Dermis blood vessel endothelial cell (primary cell): ENCODE measurements around the gene SGTA. TPM values are rescaled to one million over a fixed set of nuclear protein-coding genes. Genes with fewer than 3 reads are reported as not detected.

Experiments used
- DNase-seq: peaks from one replicate; pipeline ENCODE4 v3.0.0; 2010
- total RNA-seq: library from RNA; depleted of rRNA; stranded (reverse); fragments of >200 nt; gene quantifications from 2 replicates; pipeline ENCODE4 v1.2.3, GENCODE V29; 2014

The SGTA gene
- total RNA-seq, 1 donor from 2014 or later: 45.4 TPM

DNA sequence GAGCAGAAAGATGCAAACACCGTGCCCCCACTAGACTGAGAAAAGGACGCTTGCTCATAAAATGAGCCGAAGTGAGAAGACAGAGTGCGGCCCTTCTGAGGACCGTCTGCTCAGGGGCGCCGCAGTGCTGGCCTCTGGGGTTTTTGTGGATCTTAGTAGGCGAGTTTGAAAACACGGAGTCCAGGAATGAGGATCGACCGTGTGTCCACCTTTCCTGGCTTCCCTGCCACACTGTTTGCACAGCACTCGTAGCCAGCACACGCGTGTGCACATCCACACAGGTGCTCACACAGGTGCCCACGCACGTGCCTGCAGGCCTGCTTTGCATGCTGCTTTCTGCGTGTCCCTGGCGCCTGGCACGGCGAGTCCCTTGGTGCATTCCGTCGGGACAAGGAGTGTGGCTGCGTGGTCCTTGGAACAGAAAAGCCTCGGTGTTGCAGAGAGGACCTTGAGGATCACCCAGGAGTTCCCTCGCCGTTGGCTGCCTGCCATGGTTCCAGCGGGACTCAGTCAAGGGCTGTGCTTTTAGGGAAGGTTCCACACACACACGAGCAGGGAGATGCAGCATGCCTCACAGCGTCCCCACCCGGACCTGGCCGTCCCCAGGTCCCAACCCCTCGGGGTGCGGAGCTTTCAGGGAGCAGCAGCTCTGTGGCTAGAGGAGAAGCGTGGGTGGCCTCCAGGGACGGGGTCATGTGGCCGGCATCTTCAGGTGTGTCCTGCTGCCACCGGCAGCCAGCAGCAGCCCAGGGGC is 26.5 kb upstream of the SGTA start:
- no peak for DNase-seq

DNA sequence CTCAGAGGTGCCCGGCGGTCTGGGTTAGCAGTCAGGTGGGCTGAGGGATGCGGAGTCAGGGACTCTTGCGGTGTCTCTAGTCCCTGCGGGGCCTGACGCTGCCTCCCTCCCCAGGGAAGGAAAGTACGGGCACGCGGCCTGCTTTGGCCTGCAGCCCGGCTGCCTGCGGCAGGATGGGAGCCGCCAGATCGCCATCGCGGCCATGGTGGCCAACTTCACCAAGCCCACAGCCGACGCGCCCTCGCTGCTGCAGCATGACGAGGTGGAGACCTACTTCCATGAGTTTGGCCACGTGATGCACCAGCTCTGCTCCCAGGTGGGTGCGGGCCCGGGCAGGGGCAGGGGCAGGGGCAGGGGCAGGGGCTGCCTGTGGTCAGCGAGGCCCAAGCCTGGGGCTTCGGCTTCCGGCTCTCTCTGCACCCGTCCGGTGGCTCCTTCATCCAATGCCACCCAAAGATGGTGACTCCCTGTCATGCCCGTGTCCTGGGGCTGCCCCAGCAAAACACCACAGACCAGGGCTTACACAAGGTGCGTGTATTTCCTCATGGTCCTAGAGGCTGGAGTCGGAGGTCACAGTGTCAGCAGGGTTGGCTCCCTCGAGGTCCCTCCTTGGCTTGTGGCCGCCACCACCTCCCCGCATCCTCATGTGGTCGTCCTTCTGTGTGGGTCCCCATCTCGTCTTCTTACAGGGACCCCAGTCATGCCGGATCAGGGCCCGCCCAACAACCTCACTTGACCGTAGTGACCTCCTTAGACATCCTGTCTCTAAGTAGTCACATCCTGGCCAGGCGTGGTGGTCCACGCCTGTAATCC is 25.3 kb upstream of the SGTA start:
- no peak for DNase-seq

DNA sequence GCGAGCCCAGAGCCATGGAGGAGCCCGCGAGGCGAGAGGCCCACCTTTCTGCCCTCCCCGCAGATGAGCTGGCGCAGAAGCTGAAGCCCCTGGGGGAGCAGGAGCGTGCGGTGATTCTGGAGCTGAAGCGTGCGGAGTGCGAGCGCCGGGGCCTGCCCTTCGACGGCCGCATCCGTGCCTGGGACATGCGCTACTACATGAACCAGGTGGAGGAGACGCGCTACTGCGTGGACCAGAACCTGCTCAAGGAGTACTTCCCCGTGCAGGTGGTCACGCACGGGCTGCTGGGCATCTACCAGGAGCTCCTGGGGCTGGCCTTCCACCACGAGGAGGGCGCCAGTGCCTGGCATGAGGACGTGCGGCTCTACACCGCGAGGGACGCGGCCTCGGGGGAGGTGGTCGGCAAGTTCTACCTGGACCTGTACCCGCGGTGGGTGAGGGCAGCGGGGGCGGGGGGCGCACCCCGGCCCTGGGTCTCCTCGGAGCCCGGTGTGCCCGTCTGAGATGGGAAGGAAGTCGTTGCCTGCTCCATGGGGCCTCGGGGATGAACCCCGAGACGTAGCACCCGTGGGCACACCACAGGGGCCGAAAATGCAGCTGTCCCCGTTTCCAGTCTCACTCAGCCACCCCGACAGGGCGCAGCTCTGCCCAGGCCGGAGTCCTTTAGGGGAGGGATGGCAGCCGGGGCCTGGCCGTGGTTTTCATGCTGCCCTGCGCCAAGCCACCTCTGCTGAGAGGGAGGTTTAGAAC is 24.5 kb upstream of the SGTA start:
- DNase-seq: no peak

DNA sequence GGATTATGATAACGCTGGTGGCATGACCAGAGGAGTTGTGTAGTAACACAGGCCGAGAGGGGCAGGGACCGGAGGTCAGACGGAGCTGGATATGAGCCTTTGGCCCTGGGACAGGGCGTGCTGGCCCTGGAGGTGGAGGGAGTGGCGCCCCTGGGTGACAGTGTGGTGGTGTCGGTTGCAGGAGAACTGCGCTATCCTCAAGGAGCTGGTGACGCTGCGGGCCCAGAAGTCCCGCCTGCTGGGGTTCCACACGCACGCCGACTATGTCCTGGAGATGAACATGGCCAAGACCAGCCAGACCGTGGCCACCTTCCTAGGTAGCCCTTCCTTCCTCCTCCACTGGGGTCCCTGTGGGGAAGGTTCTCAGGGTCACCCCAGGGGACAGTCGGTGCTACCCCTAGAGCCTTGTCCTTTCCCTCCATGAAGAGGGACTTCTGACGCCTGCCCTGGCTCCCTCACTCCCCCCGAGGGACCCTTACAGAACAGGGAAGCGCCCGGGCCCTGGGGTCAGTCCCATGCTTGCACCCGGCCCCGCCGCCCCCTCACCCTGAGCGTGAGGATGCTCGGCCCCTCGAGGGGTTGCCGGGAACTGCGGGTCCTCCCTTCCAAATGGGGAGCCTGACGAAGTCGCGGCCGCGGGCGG is 23.8 kb upstream of the SGTA start:
- no peak for DNase-seq

DNA sequence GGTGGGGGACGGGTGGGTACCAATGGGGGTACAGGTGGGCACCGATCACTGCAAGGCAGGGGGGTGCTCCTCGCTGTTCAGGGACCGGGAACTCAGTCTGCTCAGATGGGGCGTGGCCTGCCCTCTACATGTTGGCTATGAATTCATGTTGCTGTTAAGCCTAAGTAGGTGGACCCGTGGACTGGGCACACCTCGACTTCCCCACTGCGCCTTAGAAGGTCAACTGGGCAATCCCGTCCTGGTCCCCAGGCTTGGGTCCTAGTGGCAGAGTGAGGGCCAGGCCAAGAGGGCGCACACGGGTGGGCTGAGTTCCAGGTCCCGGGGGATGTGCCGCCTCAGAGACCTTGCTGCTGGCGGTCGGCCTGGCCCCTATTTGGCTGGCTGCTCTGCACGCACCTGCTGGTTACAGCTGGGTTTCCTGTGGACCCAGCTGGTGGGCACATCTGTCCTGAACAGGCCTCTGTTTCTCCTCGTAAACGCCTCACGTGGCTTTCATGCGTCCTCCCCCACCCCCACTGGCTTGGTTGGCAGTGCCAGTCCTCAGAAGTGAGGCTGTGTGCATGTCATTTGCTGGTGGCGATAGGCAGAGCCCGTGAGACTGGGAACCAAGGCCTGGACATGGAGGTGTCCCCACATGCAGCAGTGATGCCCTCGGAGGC is 23.0 kb upstream of the SGTA start:
- DNase-seq: no peak

DNA sequence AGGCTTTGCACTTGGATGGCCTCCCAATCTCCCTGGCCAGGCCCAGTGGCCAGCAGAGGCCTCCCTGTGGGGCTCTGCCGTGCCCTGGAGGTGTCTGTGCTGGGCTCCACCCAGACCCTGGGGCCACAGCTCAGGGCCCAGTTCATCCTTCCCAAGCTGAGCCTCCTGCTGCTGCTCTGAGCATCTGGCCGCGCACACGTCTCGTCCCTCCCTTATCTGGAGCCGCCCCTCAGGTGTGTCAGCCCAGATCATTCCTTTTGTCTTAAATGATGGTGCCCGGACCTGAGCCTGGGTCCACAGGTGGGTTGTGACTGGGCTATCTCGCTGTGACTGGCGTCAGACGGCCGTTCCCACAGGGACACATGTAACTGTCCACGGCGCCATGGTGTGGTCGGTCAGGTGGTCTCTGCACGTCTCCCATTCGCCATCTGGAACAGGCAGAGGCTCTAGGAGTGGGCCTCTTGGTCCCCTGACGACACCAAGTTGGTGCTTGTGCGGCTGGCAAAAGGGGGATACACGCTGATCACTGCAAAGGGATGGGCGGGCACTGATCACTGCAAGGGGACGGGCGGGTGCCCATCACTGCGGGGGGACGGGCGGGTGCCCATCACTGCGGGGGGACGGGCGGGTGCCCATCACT is 22.3 kb upstream of the SGTA start:
- no peak for DNase-seq

DNA sequence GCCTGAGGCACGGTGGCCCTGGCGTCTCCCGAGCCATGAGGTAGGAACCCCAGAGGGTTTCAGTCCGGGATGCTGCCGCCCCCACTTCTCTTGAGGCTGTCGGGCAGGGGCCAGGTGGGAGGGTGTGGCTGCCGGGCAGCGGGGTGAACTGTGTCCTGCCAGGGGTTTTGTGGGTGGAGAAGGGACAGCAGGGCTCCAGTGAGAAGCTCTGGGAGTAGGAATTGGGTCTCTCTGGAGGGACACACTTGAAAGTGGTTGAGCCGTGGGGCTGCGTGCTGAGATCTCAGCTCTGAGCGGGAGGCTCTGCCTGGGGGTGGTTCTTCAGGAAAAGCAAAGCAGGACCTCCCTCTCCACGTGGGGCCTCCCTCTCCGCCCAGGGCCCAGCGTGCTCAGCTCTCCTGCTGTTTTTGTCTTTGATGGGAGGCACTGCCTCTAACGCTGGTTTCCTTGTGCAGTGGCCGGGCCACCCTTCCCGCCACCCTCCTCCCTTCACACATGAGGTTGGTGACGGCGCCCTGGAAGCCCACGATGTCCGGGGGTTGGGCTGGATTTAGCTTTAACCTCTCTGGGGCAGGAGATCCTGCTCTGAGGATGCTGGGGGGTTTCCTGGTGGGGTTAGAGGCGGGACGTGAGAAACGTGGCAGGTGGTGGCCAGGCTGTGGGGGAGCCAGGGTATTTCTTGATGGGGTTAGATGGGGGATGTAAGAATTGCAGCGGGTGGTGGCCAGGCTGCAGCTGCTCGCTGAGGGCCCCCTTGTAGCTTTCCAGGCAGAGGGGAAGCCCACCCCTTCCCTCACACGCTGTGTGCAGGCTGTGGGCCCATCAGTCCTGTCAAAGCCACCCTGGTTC is 21.3 kb upstream of the SGTA start:
- DNase-seq: no peak

DNA sequence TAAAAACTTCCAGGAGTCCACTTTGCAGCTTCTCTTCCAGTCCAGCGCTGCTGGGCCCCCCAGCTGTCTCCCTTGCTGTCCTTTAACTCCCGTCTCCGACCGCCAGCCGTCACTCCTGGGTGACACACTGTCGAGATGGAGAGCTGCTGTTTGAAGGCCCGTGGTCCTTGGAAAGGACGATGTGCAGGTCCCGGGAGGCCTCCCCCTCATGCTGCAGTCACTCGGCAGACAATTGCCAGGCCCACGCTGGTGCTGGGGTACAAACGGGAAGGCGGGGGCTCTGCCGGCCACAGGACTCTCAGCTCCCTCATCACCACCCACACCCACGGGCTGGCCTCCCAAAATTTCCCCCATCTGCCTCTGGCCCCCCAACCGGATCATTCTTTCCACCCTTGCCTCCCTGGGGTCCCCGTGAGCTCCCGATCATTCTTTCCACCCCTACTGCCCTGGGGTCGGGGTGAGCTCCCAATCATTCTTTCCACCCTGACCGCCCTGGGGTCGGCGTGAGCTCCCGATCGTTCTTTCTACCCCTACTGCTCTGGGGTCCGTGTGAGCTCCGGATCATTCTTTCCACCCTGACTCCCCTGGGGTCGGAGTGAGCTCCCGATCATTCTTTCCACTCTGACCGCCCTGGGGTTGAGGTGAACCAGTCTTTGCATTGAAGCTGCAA is 20.5 kb upstream of the SGTA start:
- no peak for DNase-seq

DNA sequence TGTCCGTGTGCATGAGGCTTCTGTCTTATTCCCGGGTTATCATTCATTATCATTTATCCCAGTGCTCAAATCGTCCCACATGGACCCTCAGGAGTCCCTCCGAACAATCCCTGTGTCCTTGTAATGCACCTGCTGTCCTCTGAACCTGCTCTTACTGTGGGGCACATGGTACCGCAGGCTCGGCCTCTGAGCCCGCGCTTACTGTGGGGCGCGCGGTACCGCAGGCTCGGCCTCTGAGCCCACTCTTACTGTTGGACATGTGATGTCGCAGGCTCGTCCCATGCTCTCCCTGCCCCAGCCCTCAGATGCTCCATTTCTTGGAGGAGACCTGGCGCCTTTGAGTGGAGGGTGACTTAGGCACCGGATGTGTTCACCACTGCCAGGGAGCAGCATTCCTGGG is 19.8 kb upstream of the SGTA start:
- DNase-seq: no peak

DNA sequence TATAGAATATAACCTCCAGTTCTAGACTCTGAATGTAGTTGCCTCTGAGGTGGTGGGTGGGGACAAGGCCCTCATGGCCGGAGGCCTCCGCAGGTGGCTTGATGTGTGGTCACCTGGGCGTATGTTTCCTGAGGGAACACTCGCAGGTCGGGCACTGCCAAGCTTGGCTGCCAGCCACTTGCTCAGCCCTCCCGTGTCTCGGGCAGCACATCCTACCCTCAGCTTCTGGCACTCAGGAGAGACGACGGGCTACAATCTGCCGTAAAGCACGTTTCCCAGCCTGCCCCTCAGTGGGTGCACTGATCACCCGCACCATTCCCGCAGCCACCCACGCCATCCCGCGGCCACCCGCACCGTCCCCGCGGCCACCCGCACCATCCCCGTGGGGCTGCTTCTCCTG is 17.4 kb upstream of the SGTA start:
- no peak for DNase-seq

DNA sequence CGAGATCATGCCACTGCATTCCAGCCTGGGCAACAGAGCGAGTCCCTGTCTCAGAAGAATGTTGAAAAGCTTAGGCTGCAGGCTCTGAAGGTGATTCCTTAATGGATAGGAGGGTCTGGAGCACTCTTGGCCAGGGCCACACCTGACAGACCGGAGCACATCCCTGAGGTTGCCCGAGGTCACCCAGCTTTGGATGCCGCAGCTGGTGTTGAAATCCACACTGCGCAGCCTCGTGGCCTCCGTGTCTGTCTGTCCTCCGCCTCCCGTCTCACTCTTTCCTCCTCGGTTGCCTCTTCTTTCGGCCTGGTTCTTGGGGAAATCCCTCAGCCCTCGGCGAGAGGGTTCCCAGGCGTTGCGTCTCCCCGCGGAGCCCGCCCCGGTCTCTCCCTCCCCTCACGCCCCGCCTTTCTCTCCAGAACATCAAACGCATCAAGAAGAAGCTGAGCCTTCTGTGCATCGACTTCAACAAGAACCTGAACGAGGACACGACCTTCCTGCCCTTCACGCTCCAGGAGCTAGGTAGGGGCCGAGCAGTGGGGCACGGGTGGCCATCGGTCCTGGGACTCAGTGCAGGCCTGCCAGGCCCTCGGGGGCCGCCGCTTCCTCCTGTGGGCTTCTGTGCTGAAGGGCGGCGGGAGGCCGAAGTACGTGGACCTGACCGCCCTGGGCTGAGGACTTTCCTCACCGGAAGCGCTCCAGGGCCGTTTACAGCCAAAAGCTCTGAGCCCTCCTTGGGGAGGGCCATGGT is 16.4 kb upstream of the SGTA start:
- DNase-seq: no peak

DNA sequence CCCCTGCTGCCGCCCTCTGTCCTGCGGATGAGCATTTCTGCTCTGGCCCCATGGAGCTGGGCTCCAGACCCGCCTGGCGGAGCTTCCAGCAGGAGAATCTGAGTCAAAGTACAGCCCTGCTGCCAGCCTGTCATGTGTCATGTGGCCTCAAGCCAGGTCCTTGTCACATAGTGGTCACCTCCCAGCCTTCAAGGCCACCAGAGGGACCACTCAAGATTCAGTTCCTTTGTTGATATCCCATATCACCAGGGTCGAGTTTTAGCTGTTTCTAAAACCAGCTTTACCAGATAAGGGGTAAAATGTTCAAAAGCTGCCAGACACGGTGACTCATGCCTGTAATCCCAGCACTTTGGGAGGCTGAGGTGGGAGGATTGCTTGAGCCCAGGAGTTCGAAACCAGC is 15.7 kb upstream of the SGTA start:
- no peak for DNase-seq

DNA sequence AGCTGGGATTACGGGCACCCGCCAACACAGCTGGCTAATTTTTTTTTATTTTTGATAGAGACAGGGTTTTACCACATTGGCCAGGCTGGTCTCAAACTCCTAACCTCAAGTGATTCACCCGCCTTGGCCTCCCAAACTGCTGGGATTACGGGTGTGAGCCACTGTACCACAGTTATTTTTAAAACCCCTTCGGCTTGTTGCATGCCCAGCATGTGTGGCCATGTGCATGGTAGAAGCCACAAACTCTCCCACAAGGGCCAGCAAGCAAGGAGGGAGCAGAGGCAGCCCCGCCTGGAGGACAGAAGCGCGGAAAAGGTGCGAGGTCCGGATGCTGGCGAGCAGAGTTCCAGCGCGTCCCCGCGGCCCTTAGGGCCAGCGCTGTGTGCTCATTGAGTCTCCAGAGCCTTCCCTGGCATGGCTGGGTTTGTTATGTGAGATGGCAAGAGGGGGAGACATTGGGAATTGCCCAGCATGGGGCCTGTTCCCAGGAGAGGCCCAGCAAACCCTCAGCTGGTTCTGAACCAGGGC is 15.1 kb upstream of the SGTA start:
- DNase-seq: no peak

DNA sequence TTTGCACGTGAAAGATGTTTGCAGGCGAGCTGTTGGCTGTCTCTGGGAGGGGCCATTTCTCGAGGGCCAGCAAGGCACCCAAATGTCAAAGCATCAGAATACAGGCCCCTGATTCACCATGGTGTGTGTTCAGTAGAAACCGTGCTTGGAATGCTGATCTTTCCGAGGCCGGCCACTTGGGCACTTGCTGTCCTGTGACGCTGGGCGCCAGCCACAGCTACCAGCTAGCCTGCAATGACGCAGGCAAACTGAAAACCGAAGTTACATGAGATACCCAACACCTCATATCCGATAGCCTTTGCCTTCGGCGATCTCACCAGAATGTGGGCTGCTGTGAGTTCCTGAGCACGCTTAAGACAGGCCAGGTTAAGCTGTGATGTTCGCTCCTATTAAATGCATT is 14.2 kb upstream of the SGTA start:
- DNase-seq: no peak

DNA sequence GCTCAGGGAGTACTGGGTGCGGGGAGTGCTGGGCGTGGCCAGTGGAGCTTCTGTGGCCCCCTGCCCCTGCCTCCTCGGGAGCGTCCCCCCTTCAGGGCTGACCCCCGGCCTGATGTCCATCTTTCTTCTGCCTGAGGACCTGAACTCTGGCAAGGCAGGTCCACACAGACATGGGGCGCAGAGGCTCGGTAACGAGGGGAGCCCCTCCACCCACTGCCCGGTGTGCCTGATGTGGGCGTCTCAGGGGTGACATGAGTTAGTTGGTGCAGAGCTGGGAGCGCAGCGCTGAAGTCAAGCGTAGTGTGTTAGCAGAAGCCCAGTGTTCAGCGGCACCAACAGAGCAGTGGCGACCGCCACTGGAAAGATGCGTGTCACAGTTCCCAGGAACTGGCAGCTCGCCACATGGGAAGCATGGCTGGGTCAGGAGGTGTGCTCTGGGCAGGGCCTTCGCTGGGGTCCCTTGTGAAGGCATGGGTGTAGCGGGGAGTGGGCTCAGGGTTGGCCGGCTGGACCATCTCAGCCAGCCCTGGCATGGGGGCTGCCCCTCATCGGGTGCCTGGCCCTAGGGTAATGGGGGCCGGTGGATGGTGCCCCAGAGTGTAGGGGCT is 13.7 kb upstream of the SGTA start:
- DNase-seq: no peak

DNA sequence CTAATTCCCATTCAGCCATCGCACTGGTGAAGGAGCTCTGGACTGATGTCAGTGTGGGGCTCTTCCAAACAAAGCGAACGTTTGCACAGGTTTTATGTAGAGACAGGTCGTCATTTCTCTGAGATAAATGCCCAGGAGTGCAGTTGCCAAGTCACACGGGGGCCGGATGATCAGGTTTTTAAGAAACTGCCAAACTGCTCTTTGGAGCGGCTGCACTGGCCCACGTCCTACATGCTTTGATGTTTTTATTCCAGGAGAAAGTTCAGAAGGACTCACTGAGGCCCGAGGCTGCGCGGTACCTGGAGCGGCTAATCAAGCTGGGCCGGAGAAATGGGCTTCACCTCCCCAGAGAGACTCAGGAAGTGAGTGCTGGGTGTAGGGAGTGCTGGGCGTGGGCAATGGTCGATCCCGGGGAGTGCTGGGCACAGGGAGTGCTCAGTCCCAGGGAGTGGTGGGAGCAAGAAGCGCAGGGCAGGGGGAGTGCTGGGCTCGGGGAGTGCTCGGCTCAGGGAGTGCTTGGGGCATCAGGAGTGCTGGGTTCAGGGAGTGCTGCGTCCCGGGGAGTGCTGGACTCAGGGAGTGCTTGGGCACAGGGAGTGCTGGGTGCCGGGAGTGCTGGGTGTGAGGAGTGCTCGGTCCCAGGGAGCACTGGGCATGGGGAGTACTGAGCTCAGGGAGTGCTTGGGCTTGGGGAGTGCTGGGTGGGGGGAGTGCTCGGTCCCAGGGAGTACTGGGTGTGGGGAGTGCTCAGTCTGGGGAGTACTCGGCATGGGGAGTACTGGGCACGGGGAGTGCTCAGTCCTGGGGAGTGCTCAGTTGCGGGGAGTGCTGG is 13.0 kb upstream of the SGTA start:
- DNase-seq: no peak

DNA sequence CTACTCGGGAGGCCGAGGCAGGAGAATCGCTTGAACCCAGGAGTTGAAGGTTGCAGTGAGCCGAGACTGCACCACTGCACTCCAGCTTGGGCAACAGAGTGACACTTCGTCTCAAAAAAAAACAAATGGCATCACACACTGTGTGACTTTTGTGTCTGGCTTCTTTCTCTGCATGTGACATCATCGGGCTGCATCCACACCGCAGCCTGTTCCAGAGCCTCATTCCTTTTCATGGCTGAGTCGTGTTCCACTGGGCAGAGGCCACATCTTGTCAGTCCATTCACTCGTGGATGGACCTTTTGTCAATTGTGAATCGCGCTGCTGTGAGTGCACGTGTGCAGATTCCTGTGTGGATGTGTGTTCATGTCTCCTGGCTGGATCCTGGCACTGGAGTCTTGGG is 10.5 kb upstream of the SGTA start:
- no peak for DNase-seq

DNA sequence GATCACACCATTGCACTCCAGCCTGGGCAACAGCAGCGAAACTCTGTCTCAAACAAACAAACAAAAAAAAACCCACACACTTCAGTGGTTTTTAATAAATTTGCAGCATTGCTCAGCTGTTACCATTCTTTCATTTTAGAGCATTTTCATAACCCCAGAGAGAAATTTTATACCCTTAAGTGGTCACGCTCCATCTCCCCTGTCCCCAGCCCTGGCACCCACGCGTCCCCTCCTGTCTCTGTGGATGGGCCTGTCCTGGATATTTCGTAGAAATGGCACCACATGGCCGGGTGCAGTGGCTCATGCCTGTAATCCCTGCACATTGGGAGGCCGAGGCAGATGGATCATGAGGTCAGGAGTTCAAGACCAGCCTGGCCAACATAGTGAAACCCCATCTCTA is 10.1 kb upstream of the SGTA start:
- no peak for DNase-seq
